Muscle of leg (tissue), 11 donors: ENCODE results near the gene CHCHD4. TPM values are rescaled to one million over a fixed set of nuclear protein-coding genes. Genes with fewer than 3 reads are reported as not detected.

ENCODE experiments used
- DNase-seq: peaks from one replicate; pipeline ENCODE4 v3.0.0; 2013
- H3K27ac ChIP-seq: one replicate; pipeline ENCODE4 v1.5.1; 2013; ENCODE audit warnings: mild to moderate bottlenecking, low read length, control low read depth
- H3K27me3 ChIP-seq: one replicate; pipeline ENCODE4 v1.6.1; 2013; ENCODE audit warnings: low read length; ENCODE audit not compliant: control insufficient read depth, insufficient read depth
- H3K36me3 ChIP-seq: one replicate; pipeline ENCODE4 v1.6.1; 2013; ENCODE audit warnings: low read length; ENCODE audit not compliant: control insufficient read depth, insufficient read depth
- H3K4me1 ChIP-seq: one replicate; pipeline ENCODE4 v1.6.1; 2013; ENCODE audit warnings: low read length; ENCODE audit not compliant: control insufficient read depth, insufficient read depth
- H3K4me3 ChIP-seq: one replicate; pipeline ENCODE4 v1.5.1; 2013; ENCODE audit warnings: low read length, control low read depth
- H3K9me3 ChIP-seq: replicated peaks from 2 replicates; pipeline ENCODE4 v1.6.1; 2013; ENCODE audit warnings: low read depth, low read length; ENCODE audit not compliant: control insufficient read depth
- WGBS: methylation state at CpG from one replicate; pipeline ENCODE4 v1.1.5; 2013; ENCODE audit warnings: missing lambda C conversion rate; ENCODE audit not compliant: insufficient coverage; 5-methylcytosine and 5-hydroxymethylcytosine counted together
- polyA plus RNA-seq, 8 donors: library from polyadenylated mRNA; unstranded; fragments of 120-200 nt; gene quantifications; one replicate each; pipeline versions ENCODE4 v1.2.1 to v1.2.3, GENCODE V29; 2013; ENCODE audit warnings: inconsistent platforms in 1 of 8, low replicate concordance in 1 of 8; ENCODE audit not compliant: insufficient read length in 8 of 8, insufficient read depth in 1 of 8
- total RNA-seq: library from RNA; stranded (reverse); fragments of 120-200 nt; gene quantifications from one replicate; pipeline ENCODE4 v1.2.4, GENCODE V29; 2013

CHCHD4 gene
- total and polyA plus RNA-seq, 9 donors = 12.1 to 15.3 (median 13.0) TPM

DNA sequence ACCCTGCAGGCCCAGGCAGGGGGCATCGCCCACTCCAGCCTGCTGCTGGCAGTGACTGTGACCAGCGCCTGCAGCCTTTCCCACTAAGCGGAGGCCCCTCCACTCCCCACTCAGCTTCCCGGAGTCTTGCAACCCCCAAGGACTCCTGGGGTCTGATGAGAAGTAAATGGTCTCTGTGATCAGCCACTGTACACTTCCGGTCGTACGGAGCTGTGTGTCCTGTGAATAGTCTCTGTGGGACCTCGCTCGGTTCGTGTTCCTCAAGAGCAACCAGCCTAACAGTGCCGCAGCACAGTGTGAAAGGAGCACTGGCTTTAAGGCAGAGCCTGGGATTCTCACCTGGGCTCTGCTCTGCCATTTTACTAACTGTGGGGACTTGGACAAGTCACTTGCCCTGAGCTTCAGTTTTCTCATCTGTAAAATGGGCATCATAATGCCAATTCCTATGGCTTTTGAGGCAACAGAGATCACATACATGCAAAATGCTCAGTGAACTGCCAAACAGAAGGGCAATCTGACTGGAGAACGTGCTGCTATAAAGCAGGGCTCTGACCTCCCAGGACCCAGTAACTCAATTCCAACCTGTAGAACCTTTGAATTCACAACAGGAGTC, 26.9 kb upstream of the CHCHD4 start:
- Histone ChIP-seq H3K27me3 (no peaks in the 10 kb centered on the region), H3K4me1 (peaks cover 2% of the 10 kb centered on the region), H3K4me3 (no peak overlapping the region), H3K27ac (no peak overlapping the region), H3K36me3 (peaks cover 62% of the 10 kb centered on the region), H3K9me3 (no peaks in the 10 kb centered on the region)
- WGBS = 80% methylated on average over 7 of the region's 12 CpGs
- no peak for DNase-seq

DNA sequence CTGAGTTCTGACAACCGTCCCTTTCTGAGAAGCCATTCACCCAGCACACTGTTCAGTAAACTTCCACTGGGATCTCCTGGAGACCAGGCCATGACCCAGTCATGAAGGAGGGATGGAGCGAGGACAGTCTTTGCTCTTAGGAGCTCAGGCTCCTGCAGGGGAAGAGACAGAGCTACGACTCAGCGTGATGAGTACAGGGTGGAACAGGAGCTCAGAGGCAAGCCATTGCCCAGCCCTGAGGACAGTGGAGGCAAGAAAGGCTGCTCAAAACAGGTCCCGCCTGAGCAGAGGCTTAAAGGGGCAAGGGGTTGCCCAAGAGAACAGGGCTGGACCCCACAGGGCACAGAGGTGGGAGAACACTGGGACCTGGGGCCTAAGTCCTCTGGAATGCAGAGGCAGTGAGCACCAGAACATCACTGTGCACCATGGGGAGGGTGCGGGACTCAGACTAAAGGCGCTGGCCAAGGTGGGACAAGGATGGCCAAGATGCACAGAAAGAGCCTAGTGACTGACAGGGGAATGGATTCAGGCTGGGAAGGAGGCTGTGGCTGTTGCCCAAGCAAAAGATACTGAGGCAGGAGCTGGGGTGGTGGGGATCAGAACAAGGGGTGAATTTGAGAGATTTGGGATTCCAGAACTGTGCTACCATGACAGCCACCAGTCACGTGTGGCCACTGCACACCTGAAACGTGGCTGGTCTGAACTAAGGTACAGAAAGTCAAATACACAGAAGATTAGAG, 26.0 kb upstream of the CHCHD4 start:
- Histone ChIP-seq H3K36me3 (peaks cover 64% of the 10 kb centered on the region), H3K4me3 (no peak overlapping the region), H3K27me3 (no peaks in the 10 kb centered on the region), H3K4me1 (peaks cover 8% of the 10 kb centered on the region), H3K9me3 (no peaks in the 10 kb centered on the region), H3K27ac (no peak overlapping the region)
- WGBS = 94% methylated on average over 6 of the region's 9 CpGs
- DNase-seq = no peak

DNA sequence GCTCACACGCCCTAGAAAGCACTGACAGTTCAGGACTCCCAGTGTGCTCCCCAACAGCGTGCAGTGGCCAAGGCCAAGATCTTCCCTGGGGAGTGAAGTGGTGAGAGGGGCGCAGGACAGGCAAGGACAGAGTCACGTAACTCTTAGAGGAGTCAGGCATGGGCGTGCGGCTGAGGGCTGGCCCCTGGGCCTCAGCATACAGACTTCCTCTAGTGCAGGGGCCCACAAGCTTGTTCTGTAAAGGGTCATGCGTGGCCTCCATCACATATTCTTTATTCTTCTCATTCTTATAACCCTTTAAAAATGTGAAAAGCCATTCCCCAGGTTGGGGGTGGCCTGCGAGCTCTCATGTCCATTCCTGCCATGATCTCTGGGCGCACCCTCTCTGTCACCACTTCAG, 25.4 kb upstream of the CHCHD4 start:
- 92% methylated on average over 6 of the region's 9 CpGs for WGBS
- H3K36me3 ChIP-seq = peaks cover 66% of the 10 kb centered on the region
- peaks cover 14% of the 10 kb centered on the region for H3K4me1 ChIP-seq
- no peaks in the 10 kb centered on the region for H3K9me3 ChIP-seq
- no peak overlapping the region for H3K4me3 ChIP-seq
- no peak overlapping the region for H3K27ac ChIP-seq
- DNase-seq = no peak
- no peaks in the 10 kb centered on the region for H3K27me3 ChIP-seq

DNA sequence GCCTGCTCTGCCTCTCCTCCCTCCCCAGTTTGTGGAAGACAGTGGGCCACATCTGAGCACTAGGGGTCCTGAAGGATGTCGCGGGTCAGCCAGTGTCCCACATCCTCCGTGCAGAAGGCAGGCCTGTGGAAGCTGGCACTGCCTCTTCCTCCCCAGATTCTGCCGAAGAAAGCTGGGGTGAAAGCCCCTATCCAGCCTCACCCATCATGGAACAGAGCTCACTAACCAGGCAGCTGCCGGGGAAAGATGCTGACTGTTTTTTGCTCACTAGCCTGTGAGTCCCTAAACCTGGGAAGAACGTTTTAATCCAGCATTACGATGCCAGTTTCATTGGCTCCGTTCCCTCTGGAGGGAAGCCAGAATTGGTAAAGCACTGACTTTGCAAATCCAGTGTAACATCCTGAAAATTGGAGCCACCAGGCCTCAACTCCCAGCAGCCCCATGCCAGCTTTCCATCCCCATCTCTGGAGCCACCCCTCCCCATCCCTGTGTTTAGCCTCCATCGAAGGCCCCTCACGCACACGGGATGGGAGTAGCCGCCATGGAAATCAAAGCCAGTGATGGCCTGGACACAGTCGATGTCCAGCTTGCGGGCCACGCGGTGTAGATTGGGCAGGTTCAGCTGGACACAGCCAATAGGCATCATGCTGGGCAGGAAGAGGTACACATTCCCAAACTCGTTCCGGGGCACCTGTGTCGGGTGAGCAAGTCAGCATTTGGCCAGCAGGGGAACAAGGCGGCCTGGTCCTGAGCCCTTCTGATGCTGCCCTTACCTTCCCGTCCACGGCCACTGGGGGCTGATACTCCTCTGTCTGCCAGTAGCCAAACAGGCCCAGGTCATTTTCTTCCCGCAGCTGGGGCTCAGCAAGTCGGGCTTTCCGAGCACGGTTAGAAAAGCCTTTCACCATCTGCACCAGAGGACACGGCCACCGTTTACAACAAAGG, 23.6 kb upstream of the CHCHD4 start:
- DNase-seq = no peak
- peaks cover 58% of the 10 kb centered on the region for H3K36me3 ChIP-seq
- 83% methylated on average over 28 of the region's 28 CpGs for WGBS
- peaks cover 27% of the 10 kb centered on the region for H3K4me1 ChIP-seq
- no peaks in the 10 kb centered on the region for H3K27me3 ChIP-seq
- no peaks in the 10 kb centered on the region for H3K9me3 ChIP-seq
- no peak overlapping the region for H3K4me3 ChIP-seq
- H3K27ac ChIP-seq = no peak overlapping the region

DNA sequence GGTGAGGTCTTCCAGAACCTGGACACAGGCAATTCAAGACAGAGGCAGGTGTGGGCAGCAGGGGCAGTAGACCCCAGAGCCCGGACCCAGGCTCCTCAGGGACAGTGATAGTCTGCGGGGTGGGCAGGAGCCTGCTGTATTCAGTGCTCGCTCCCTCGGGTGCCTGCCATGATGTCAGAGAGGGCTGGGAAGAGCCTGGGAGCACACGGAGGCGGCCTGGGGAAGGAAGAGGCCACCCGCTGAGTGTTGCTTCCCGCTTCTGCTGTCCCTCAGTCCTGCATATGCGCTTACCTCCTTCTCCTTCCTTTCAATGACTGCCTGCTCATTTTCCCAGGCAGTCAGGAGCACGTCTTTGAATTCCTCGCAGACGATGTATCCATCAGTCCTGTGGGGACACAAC, 22.9 kb upstream of the CHCHD4 start:
- no peaks in the 10 kb centered on the region for H3K9me3 ChIP-seq
- 66% methylated on average over 11 of the region's 12 CpGs for WGBS
- DNase-seq = no peak
- H3K36me3 ChIP-seq = peaks cover 60% of the 10 kb centered on the region
- no peaks in the 10 kb centered on the region for H3K27me3 ChIP-seq
- H3K4me1 ChIP-seq = peaks cover 27% of the 10 kb centered on the region
- H3K27ac ChIP-seq = no peak overlapping the region
- H3K4me3 ChIP-seq = no peak overlapping the region

DNA sequence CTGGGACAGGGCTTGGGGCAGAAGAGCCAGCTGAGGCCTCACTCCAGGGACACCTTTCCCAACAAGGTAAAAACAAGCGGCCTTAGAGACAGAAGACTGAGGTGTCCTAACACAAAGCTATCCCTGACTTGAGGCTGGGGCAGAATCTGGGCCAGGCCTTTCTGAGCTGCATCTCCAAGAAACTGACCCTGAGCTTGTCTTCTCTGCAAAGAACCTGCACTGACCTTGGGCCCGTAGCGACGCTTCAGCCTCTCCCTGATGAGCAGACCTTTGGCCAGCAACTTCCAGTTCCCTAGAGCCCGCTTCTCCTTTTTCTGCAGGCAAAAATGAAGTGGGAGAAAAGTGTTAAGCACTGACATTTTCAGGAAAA, 22.4 kb upstream of the CHCHD4 start:
- DNase-seq = no peak
- WGBS = 100% methylated on average over 3 of the region's 5 CpGs
- H3K4me1 ChIP-seq = peaks cover 27% of the 10 kb centered on the region
- H3K9me3 ChIP-seq = no peaks in the 10 kb centered on the region
- no peaks in the 10 kb centered on the region for H3K27me3 ChIP-seq
- H3K4me3 ChIP-seq = no peak overlapping the region
- H3K36me3 ChIP-seq = peaks cover 57% of the 10 kb centered on the region
- H3K27ac ChIP-seq = no peak overlapping the region

DNA sequence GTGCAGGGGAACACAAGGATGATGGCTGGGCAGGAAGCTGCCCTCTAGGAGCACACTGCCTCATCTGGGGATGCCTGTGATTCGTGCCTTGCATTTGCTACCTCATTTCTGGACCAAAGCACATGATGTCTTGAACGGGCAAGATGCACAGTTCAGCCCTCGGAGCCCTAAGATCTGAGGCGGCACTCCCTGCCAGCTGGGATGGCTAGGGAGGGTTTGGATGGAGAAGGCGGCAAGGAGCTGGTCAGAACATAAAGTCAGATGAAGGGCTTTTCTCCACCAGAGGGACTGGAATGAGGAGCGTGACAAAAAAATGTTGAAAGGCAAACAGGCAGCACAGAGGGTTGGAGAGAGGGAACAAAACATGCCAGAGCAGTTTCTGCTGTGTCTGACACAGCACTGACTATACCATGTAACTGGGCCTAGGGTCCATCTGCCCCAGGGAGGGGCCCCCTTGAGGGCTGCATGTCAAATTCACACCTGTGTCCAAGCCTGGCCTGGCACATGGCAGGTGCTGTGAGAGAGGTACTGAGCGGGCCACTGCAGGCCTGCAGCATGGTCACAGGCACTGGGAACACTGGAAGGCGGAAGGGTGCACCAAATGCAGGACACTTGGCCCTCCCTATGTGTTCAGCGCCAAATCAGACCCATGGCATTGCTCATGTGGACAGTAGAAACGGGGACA, 21.9 kb upstream of the CHCHD4 start:
- 92% methylated on average over 10 of the region's 10 CpGs for WGBS
- H3K4me1 ChIP-seq = peaks cover 27% of the 10 kb centered on the region
- H3K27me3 ChIP-seq = no peaks in the 10 kb centered on the region
- H3K4me3 ChIP-seq = no peak overlapping the region
- no peak overlapping the region for H3K27ac ChIP-seq
- DNase-seq = no peak
- no peaks in the 10 kb centered on the region for H3K9me3 ChIP-seq
- peaks cover 58% of the 10 kb centered on the region for H3K36me3 ChIP-seq

DNA sequence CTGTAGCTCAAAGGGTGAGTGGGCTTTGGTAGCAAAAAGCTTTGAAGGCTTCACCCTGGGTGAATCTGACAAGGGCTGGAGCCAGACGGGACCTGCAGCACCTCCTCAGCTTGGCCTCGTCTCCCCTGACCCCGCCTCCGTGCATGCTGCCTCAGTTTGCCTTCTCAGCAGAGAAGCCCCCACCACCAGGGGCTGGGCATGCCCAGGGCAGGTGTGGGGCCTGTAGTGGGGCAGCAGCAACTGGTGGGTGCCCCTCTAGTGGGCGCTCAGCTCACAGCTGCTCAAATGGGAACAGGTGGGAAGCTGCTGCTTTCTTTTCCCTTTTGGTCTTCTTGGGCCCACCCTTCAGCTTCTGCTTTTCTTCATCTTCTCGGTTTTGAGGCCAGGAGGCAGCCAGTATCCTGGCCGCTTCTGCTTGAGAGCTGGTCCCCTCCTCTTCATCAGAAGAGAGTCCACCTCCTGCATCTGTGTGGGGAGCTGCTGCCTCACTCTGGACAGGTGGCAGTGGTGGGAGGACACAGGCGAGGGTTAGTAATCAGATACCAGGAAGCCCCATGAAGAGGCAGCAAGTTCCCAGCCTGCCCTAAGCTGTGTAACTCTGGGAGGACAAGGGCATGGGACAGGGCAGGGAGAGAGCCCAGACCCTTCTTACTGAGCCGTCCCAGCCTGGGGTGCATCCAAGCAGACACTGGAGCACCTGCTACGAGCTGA, 21.2 kb upstream of the CHCHD4 start:
- DNase-seq = no peak
- H3K9me3 ChIP-seq = no peaks in the 10 kb centered on the region
- peak overlapping the region; percentile 88 for H3K27ac ChIP-seq
- no peaks in the 10 kb centered on the region for H3K27me3 ChIP-seq
- peaks cover 27% of the 10 kb centered on the region for H3K4me1 ChIP-seq
- 60% methylated on average over 5 of the region's 10 CpGs for WGBS
- peaks cover 65% of the 10 kb centered on the region for H3K36me3 ChIP-seq
- no peak overlapping the region for H3K4me3 ChIP-seq

DNA sequence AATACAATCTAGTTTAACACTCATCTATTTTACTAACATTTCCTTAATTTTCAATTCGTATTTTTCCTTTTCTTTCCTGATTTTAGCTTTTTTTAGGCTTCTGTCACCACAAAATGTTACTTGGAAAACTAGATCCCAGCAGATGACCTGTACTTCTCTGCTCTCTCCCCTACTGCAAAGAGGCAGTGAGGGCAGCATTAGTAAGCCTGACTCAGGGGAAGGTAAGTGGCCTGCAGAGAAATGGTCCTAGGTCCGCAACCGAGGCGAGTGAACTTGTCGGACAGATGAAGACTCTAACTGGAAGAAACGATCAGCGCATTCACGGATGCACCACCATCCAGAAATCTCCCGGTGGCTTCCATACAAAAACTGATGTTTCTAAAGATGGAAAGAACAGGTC, 20.6 kb upstream of the CHCHD4 start:
- no peak for DNase-seq
- 77% methylated on average over 8 of the region's 9 CpGs for WGBS
- H3K4me3 ChIP-seq = no peak overlapping the region
- H3K4me1 ChIP-seq = peaks cover 27% of the 10 kb centered on the region
- no peaks in the 10 kb centered on the region for H3K27me3 ChIP-seq
- H3K36me3 ChIP-seq = peaks cover 64% of the 10 kb centered on the region
- H3K27ac ChIP-seq = peak overlapping the region; percentile 88
- H3K9me3 ChIP-seq = no peaks in the 10 kb centered on the region
